Measurements from ENCODE around the gene SERP1. TPM values are rescaled to one million over a fixed set of nuclear protein-coding genes. Genes with fewer than 3 reads are reported as not detected.

The SERP1 gene
- total RNA-seq, 1 experiment from 2014 or later, result 168 TPM

DNA sequence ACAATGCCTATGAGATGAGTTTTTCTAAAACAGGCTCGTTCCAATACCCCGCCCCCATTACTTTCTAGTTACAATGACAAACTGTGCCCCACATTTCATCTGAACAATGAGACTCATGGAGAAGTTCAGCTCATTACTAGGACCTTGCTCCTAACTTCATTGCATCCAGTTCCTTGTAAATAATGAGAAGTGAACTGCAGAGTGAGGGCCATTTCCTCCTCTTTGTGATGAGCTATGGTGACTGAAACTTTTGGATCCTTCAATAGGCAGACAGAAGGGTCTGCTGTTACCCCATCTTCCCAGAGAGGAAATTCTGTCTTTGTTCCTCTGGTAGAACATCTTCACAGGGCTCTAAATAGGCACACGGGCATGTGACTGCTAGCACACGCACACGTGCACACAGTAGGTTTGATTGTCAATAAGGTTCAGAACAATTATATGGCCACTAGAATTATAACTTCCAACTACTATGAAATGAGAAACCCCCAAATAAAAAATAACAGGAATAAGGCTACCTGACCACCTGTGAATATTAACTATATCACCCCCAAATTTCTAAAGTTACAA, 51.8 kb downstream of the SERP1 start:
- Histone ChIP-seq H3K4me2 (ENCODE audit: low read depth, low read length, poor library complexity, severe bottlenecking) (no peak overlapping the region), H3K9me3 (ENCODE audit: low read length) (no peaks in the 10 kb centered on the region), H3K27ac (ENCODE audit: low read length) (no peak overlapping the region), H3K4me1 (ENCODE audit: low read length) (peaks cover 13% of the 10 kb centered on the region), H3K9me2 (replicated peaks; ENCODE audit: insufficient read depth, low read length) (no peaks in the 10 kb centered on the region), H3K79me2 (ENCODE audit: low read length) (no peaks in the 10 kb centered on the region), H3K27me3 (ENCODE audit: low read length) (no peaks in the 10 kb centered on the region), H3K36me3 (ENCODE audit: insufficient read depth, low read length) (no peaks in the 10 kb centered on the region), H4K20me1 (ENCODE audit: insufficient read depth, low read depth, low read length) (no peaks in the 10 kb centered on the region), H3K9ac (ENCODE audit: low read length) (no peak overlapping the region), H3K4me3 (ENCODE audit: low read length) (no peak overlapping the region), H2AFZ (ENCODE audit: low read length) (no peak overlapping the region)
- no peak for DNase-seq

Other genes starting within 250 kb of the SERP1 start
- 8.7 and 44.4 TPM in 2 replicates for gene TSC22D2, start 138.2 kb downstream of the SERP1 start, total RNA-seq (2014; rRNA removed; shearing (Covaris generic); ENCODE audit: low replicate concordance)
- gene EIF2A, start 291 bp upstream of the SERP1 start, total RNA-seq (2014; rRNA removed; shearing (Covaris generic); ENCODE audit: low replicate concordance), result 147 and 161 TPM in 2 replicates
- gene SELENOT, start 56.8 kb upstream of the SERP1 start, total RNA-seq (2014; rRNA removed; shearing (Covaris generic); ENCODE audit: low replicate concordance), result 72.8 and 306 TPM in 2 replicates
- 0.22 TPM in 1 of 2 replicates, not detected in the other for gene ERICH6, start 157.4 kb upstream of the SERP1 start, total RNA-seq (2014; rRNA removed; shearing (Covaris generic); ENCODE audit: low replicate concordance)
- 160 and 323 TPM in 2 replicates for gene SIAH2, start 216.7 kb upstream of the SERP1 start, total RNA-seq (2014; rRNA removed; shearing (Covaris generic); ENCODE audit: low replicate concordance)